Putamen (tissue), 1 donor: ENCODE data around the gene PAM.

Experiments used
- DNase-seq: peaks from one replicate; pipeline ENCODE4 v3.0.0-alpha.2; 2016; ENCODE audit warnings: low spot score

The PAM gene

GRCh38 chr5:102781359-102781758, 26.3 kb downstream of the PAM start:
- no peak for DNase-seq

DNA sequence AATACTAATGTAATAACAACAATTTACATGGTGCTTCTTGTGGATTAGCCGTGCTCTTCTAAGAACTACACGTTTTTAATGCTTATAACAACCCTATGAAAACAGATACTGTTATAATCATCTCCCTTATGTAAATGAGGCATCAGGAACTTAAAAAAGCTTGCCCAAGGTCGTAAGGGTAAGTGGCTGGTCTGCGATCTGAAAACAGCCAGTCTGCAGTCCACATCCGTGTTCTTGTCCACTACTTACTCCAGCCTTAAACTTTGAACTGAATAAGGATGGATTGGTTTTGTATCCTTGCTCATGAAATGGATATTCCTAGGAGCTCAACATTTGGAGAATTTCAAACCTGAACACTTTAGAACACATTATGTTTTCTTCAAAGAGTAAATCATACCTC, 26.7 kb downstream of the PAM start:
- DNase-seq: no peak

DNA sequence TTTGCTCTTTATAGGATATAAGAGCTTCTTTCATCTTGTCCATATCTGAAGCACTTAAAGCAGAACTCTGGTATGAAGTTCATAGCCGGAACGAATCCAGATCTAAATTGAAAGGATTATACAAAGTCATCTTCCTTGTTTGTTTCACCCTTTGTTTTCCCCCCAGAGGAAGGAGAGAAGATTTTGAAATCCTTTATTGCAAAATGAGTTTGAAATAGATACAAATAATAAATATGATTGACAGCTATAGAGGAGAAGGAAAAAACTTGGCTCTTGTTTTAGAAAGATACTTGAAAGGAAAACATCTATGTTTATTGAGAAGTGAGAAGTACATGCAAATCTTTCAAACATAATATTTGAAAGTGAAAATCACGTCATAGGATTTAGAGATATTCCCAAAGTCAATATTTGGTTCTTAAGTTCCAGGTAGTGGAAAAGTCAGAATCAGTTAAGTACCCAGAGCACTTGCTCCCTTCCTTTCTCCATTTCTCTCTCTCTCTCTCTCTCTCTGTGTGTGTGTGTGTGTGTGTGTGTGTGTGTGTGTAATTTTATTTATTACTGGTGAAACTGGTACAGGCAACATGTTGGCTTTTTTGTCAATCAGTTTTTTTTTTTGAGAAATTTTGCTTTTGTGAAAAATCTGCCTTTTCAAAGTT, 27.2 kb downstream of the PAM start:
- DNase-seq: no peak

GRCh38 chr5:102787134-102787533, 32.0 kb downstream of the PAM start:
- DNase-seq: no peak

- no peak for DNase-seq
These were observed 33.7 kb downstream of the PAM start for GRCh38 chr5:102788788-102789187.

- no peak for DNase-seq
These were observed 34.4 kb downstream of the PAM start for GRCh38 chr5:102789469-102789868.

GRCh38 chr5:102790748-102791147, 35.6 kb downstream of the PAM start:
- DNase-seq: no peak

GRCh38 chr5:102792705-102793104, 37.6 kb downstream of the PAM start:
- no peak for DNase-seq

GRCh38 chr5:102794047-102794446, 38.9 kb downstream of the PAM start:
- no peak for DNase-seq

DNA sequence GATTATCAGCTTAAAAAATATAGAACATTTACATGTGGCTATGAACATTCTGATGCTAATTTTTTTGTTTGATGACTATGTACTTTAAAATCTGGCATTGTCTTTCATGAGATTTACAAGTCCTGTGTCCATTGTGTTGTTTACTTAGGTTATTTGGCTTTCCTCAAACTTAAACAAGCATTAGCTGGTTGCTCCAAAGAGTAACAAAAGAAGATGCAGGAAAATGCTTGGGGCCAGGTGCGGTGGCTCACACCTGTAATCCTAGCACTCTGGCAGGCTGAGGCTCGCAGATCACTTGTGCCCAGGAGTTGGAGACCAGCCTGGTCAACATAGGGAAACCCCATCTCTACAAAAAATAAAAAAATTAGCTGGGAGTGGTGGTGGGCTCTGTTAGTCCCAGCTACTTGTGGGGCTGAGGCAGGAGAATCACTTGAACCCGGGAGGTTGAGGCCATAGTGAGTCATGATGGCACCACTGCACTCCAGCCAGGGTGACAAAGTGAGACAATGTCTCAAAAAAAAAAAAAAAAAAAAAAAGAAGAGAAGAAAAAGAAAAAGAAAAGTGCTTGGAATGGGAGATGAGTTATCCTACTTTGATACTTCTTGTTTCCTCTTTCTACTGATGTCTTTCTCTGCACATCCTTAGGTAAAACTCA, 39.7 kb downstream of the PAM start:
- no peak for DNase-seq

DNA sequence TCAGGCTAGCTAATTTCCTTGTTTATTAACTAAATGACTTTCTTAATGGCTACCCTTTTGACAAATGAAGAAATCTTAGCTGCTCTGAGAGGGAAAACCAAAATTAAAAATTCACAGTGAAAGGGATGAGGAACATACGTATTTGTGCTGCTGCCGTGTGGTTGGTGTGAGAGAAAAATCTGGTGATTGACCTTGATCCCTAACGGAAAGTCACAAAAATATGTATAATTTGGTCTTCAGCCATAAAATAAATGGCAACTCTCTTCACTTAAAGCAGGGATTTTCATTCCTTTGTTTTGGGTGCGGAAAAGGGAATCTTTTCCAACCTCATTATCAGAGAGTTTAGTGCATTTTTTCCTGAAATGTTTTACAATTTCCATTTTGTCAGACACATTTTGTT, 40.4 kb downstream of the PAM start:
- no peak for DNase-seq

GRCh38 chr5:102796009-102796408, 40.9 kb downstream of the PAM start:
- DNase-seq: no peak

DNA sequence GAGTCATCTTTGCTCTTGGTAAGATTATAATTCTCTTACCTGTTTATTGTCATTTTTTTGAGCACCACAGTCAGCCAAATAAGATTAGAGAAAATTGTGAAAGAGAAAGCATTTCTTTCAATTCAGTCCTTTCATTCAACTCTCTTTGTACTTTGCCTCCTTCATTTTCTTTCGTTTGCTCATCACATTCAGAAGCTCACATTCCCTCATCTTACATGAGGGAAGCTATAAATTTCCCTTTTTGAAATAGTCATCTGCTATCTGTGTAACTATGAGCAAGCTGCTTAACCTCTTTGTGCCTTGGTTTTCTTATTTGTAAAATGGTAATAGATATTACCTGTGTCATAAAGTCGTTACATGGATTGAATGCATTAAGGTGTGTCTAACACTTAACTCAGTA, 41.4 kb downstream of the PAM start:
- DNase-seq: no peak

GRCh38 chr5:102797322-102797884, 42.3 kb downstream of the PAM start:
- DNase-seq: no peak

DNA sequence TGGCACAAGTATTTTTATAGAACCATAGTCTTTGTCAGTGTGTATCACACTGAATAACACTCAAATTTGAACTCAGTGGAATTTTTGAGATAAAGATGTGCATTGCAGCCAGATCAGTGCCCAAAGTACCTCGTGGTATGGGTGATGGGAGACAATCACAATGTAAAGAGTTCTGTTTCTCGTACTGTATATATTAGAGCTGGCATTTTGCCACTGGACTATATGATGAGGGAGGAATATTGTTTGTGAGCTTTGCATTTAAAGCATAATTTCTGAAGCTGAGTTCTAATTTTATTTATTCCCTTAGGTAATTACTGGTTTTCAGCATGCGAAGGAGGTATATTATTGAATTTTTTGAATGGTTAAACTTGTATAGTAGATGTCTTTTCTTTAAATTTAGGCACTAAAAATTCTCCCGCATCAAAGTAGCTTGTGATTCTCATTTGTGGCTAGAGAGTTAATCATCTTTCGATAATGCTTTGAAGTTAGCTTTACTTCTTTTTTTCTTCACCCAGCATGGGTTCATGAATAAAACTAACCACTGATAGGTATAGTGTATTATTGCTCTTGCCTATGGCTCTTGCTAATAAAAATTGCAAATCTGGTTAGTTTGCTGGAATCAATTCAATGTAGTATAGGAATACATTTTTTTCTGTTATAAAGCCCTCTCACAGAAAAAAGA, 43.1 kb downstream of the PAM start:
- no peak for DNase-seq

- DNase-seq: no peak
These were observed 43.9 kb downstream of the PAM start for GRCh38 chr5:102799017-102799416.

DNA sequence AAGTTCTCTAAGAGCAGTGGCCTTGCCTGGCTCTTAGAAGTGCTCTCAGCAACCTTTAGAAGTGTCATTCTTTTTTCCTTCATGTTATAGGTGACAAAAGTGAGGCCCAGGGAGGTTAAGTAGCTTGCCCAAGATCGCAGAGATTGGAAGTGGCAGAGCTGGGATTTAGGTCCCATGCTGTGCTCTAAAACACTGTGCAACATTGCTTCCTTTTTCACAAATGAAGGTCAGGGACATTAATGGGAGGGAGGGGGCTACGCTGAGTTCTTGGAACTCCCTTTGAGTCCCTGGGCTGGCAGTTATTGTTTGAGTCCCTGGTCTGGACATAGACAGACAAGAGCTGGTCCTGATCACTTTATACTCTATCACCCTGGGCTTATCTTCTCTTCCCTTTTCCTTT, 45.3 kb downstream of the PAM start:
- no peak for DNase-seq

DNA sequence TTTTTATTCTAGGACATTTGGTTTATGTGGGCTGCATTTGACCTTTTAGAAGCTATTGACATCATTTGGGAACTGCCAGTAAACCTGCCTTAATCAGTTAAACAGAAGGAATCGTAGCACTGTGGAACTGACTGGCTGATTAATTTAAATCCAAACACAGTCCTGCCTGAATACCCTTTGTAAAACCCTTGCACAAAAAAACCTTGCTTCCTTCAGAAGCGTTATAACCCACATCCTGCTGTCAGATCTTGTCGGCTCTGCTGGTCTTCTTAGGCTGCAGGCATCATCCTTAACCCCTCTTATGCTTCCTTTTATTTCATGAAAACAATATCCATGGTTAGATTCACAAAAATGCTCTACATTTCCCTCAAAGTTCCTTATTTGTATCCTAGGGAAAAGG, 46.3 kb downstream of the PAM start:
- DNase-seq: no peak

DNA sequence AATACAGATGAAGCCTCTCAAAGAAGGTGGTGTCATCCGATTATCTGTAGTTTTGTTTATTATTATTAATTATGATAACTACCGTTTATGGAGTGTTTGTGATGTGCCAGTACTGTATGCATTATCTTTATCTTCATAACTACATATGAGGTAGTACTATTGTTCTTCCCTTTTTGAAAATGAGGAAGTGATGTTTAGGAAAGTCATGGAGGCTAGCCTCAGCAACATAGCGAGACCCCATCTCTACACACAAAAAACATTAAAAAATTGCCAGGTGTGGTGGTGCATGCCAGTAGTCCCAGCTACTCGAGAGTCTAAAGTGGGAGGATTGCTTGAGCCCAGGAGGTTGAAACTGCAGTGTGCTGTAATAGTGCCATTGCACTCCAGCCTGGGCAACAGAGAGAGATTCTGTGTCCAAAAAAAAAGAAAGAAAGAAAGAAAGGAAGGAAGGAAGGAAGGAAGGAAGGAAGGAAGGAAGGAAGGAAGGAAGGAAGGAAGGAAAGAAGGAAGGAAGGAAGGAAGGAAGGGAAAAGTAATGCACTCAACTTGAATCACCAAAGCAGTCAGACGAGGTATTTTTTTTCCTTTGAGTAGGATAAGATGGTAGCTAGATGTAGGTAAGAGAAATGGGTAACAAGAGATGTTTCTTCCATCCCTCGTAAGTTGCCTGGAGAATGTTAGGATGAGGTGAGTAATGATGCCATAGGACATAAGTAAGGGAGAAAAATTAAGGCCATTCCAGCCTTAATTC, 47.8 kb downstream of the PAM start:
- DNase-seq: no peak

DNA sequence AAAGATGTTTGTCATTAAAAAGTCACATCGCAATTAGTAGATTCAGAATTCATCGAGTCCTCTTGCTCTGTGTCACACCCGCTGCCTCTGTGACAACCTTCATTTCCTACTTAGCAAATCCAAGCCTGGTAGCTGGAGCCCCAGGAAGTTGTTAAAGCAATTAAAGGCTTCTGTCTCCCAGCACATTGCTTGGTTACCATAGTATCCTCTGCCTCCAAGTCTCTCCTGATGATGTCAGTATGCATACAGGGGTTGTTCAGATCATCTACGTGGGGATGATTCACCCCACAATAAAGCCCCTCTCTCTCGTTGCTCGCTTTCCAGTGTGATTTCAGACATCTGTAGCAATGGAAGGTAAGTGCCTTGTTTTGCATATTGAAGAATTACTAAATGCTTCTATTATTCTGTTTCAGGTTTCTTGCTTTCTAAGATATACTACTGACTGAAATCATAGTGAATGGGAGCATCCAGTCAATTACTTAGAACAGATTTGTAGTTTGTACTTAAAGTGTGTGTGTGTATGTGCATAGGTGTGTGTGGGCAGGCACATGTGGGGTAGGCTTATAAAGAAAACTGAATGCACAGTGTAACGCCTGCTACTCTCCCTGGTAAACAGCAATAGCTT, 52.9 kb downstream of the PAM start:
- no peak for DNase-seq

- DNase-seq: no peak
These were observed 53.9 kb downstream of the PAM start for GRCh38 chr5:102809033-102809432.

GRCh38 chr5:102811972-102812371, 56.9 kb downstream of the PAM start:
- no peak for DNase-seq
